ENCODE data around the gene ARSA.
A peak's percentile ranks its signal among the peaks of the same experiment; 100 is the strongest.

ARSA gene

DNA sequence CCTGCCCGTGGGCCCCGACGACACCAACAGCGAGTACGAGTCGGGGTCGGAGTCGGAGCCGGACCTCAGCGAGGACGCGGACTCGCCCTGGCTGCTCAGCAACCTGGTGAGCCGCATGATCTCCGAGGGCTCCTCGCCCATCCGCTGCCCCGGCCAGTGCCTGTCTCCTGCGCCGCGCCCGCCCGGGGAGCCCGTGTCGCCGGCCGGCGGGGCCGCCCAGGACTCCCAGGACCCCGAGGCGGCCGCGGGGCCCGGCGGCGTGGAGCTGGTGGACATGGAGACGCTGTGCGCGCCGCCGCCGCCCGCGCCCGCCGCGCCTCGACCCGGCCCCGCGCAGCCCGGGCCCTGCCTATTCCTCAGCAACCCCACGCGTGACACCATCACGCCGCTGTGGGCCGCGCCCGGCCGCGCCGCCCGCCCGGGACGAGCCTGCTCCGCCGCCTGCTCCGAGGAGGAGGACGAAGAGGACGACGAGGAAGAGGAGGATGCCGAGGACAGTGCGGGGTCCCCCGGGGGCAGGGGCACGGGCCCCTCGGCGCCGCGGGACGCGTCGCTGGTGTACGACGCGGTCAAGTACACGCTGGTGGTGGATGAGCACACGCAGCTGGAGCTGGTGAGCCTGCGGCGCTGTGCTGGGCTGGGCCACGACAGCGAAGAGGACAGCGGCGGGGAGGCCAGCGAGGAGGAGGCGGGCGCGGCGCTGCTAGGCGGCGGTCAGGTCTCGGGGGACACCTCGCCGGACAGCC is 23.5 kb downstream of the ARSA start:
- intact Hi-C loops (cut with DNase I; ENCODE audit: low total_unique reads): no loop called here
- Histone ChIP-seq H3K9me3 (no peaks in the 10 kb centered on the region), H3K4me3 (no peak overlapping the region), H3K27ac (no peak overlapping the region), H3K27me3 (peaks cover 5 to 91% of the 10 kb centered on the region in 2 donors), H3K36me3 (no peaks in the 10 kb centered on the region), H3K4me1 (peaks cover 0 to 18% (median 10%) of the 10 kb centered on the region in 4 donors)
- TF ChIP-seq, protein P1, sequence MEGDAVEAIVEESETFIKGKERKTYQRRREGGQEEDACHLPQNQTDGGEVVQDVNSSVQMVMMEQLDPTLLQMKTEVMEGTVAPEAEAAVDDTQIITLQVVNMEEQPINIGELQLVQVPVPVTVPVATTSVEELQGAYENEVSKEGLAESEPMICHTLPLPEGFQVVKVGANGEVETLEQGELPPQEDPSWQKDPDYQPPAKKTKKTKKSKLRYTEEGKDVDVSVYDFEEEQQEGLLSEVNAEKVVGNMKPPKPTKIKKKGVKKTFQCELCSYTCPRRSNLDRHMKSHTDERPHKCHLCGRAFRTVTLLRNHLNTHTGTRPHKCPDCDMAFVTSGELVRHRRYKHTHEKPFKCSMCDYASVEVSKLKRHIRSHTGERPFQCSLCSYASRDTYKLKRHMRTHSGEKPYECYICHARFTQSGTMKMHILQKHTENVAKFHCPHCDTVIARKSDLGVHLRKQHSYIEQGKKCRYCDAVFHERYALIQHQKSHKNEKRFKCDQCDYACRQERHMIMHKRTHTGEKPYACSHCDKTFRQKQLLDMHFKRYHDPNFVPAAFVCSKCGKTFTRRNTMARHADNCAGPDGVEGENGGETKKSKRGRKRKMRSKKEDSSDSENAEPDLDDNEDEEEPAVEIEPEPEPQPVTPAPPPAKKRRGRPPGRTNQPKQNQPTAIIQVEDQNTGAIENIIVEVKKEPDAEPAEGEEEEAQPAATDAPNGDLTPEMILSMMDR (IDR thresholded peaks at IDR 0.05): no peak
- DNase-seq: no peak

GRCh38 chr22:50603511-50604255 is 24.3 kb downstream of the ARSA start:
- DNase-seq: no peak
- Histone ChIP-seq H3K27ac (no peak overlapping the region), H3K4me3 (no peak overlapping the region), H3K9me3 (no peaks in the 10 kb centered on the region), H3K4me1 (peaks cover 0 to 18% (median 10%) of the 10 kb centered on the region in 4 donors), H3K36me3 (no peaks in the 10 kb centered on the region), H3K27me3 (peaks cover 5 to 92% of the 10 kb centered on the region in 2 donors)
- TF ChIP-seq, protein P1 (IDR thresholded peaks at IDR 0.05): no peak
- intact Hi-C loops (cut with DNase I; ENCODE audit: low total_unique reads): no loop called here

DNA sequence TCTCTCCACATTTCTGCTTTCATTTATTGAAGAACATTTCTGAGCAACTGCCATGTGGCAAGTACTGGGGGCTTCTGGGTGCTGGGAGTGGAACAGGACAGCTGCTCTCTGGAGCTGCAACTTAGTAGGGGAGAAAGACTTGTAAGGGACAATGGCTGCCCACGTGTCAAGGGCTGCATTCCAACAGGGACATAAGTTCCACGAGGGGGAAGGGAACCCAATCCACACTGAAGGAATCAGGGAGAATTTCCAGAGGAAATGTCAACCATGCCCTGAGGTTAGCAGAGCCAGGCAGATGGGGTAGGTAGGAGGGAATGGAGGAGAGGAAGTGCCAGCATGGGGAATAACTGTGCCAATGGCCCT is 25.6 kb downstream of the ARSA start:
- H3K27me3 ChIP-seq: peaks cover 5 to 87% of the 10 kb centered on the region in 2 donors
- TF ChIP-seq, protein P1 (IDR thresholded peaks at IDR 0.05): no peak
- H3K4me1 ChIP-seq: peaks cover 0 to 18% (median 10%) of the 10 kb centered on the region in 4 donors
- H3K27ac ChIP-seq: no peak overlapping the region
- H3K4me3 ChIP-seq: no peak overlapping the region
- H3K36me3 ChIP-seq: no peaks in the 10 kb centered on the region
- no peak for DNase-seq
- no peaks in the 10 kb centered on the region for H3K9me3 ChIP-seq
- intact Hi-C loops (cut with DNase I; ENCODE audit: low total_unique reads): no loop called here

DNA sequence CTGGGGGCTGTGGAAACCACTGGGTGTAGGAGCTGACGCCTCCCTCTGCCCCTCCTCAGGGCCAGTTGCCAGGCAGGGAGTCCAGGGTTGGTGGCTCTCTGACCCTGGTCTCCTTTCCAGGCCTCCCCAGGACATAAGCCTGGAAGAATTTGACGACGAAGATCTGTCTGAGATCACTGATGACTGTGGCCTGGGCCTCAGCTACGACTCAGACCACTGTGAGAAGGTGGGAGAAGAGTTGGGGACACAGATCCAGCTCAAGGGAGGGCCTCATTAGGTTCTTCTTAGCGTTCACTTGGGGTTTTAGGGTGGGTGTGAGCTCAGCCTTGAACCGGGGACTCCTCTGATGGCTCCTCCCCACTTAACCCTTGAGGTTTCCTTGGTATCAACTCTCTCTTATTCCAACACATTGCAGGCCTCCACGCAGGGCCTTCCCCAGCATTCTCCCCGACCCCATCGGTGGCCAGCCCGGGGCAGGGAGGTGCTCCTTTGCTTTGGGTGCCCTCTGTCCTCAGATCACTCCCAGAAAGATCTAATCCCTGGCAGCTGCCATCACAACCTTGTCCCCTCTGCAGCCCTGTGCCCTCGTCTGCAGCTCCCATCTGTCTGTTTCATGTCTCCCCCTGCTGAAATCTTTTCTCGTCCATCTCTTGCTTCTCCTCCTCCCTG is 26.1 kb downstream of the ARSA start:
- H3K27ac ChIP-seq: no peak overlapping the region
- TF ChIP-seq, protein P1 (IDR thresholded peaks at IDR 0.05): no peak
- DNase-seq: no peak
- H3K4me1 ChIP-seq: peaks cover 0 to 18% (median 10%) of the 10 kb centered on the region in 4 donors
- H3K27me3 ChIP-seq: peaks cover 5 to 82% of the 10 kb centered on the region in 2 donors
- peaks cover 0 to 5% (median 0%) of the 10 kb centered on the region in 3 donors for H3K36me3 ChIP-seq
- H3K9me3 ChIP-seq: no peaks in the 10 kb centered on the region
- intact Hi-C loops (cut with DNase I; ENCODE audit: low total_unique reads): no loop called here
- H3K4me3 ChIP-seq: no peak overlapping the region

GRCh38 chr22:50600967-50601668 is 26.8 kb downstream of the ARSA start:
- peak in 1 of 2 donors; percentile 7 for DNase-seq
- intact Hi-C loops (cut with DNase I; ENCODE audit: low total_unique reads): no loop called here
- no peaks in the 10 kb centered on the region for H3K9me3 ChIP-seq
- TF ChIP-seq, protein P1 (IDR thresholded peaks at IDR 0.05): no peak
- H3K4me1 ChIP-seq: peaks cover 0 to 18% (median 10%) of the 10 kb centered on the region in 4 donors
- peaks cover 0 to 6% (median 0%) of the 10 kb centered on the region in 3 donors for H3K36me3 ChIP-seq
- peak overlapping the region; percentile 25 to 47 for H3K4me3 ChIP-seq
- H3K27me3 ChIP-seq: peaks cover 5 to 75% of the 10 kb centered on the region in 2 donors
- H3K27ac ChIP-seq: no peak overlapping the region

Data from tibial artery (tissue), 4 donors.